HG03196 (cell line): ENCODE measurements around the gene GGA3.
"Not testable (repeated sequence)": the region's sequence is repeated elsewhere in the genome, so short reads cannot be mapped to it uniquely, and the experiment has no call there.

Experiments
- ATAC-seq: cut with Tn5 transposase; IDR thresholded peaks from one replicate; pipeline ENCODE4 v1.9.1; 2021; ENCODE audit not compliant: unreplicated experiment

Gene GGA3

GRCh38 chr17:75272848-75273184, 11.4 kb upstream of the GGA3 start:
- ATAC-seq, result no peak

GRCh38 chr17:75271955-75272847, 10.8 kb upstream of the GGA3 start:
- no peak for ATAC-seq

GRCh38 chr17:75271233-75271954, 10.0 kb upstream of the GGA3 start:
- peak; percentile 74 for ATAC-seq

- no peak for ATAC-seq
These were observed 9.5 kb upstream of the GGA3 start, which contains the start of gene MIF4GD for GRCh38 chr17:75270966-75271232. Gene MIF4GD (minus strand): TSS chr17:75271231. CDS start chr17:75270195, 1,036 bp downstream.

- ATAC-seq, result peak; percentile 36
These were observed 9.0 kb upstream of the GGA3 start for GRCh38 chr17:75270218-75270965.

DNA sequence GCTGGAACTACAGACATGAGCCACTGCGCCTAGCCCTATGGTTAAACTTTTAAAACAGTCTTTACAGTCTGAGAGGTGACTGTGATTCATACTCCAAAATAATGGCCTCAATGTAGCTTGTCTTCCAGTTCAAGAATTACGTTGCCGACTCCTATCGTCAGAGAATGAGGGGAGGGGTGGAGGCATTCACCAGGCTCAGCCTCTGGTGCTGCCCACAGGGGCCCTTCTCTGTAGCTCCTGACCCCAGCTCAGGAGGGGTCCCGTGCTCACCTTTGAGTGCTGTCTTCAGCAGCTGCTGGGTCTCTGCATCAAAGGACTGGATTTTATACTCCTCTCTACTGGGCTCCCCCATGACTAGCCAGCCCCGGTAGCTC, 8.4 kb upstream of the GGA3 start:
- no peak for ATAC-seq

DNA sequence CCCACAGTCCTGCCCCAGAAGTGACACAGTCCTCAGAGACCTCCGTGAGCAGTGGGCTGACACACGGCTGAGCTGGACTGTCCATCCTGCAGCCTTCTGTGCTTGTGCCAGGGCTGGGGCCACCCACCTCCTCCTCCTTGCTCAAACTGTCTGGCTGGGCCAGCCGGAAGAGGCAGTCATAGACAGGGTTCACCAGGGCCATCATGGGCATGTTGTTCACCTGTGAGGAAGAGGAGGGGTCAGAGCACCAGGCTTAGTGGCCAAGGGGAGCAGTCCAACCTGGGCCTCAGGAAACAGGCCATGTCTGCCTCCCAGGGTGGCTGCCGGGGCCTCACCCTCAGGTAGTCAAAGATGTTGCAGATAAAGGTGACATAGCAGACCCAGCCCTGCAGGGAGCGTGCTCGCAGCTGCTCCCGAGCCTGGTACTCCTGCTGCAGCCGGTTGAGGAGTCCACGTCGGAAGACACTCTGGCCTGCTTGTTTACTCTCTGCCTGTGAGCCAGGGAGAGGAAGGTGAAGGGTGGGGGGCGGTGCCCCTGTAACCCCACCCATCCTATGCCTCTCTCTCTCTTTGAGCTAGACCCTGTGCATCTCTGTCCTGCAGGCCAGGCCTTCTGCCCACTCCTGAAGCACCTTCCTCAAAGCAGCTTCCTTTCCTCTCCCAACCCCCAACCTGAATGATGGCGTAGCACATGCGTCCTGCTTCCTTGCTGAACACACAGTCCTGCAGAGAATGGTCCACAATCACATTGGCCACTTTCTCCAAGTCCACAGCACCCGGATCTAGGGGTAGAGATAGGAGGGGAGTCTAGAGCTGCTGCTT, 6.2 kb upstream of the GGA3 start:
- no peak for ATAC-seq

DNA sequence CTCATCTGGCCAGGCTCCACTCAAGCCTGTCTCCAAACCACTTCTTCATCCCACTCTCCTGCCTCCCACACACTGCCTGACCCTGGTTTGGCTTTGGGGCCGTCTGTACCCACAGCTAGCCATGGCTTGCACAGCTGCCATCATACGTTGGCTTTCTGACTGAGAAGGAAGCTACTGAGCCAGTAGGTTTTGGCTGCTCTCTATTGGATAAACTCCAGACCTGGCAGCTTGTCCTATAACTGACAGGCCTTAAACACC, 5.7 kb upstream of the GGA3 start:
- ATAC-seq, result no peak

- ATAC-seq, result no peak
These were observed 5.1 kb upstream of the GGA3 start for GRCh38 chr17:75266316-75267152.

- ATAC-seq, result no peak
These were observed 4.4 kb upstream of the GGA3 start for GRCh38 chr17:75265614-75266315.

GRCh38 chr17:75263055-75263454, 1.6 kb upstream of the GGA3 start:
- no peak for ATAC-seq

DNA sequence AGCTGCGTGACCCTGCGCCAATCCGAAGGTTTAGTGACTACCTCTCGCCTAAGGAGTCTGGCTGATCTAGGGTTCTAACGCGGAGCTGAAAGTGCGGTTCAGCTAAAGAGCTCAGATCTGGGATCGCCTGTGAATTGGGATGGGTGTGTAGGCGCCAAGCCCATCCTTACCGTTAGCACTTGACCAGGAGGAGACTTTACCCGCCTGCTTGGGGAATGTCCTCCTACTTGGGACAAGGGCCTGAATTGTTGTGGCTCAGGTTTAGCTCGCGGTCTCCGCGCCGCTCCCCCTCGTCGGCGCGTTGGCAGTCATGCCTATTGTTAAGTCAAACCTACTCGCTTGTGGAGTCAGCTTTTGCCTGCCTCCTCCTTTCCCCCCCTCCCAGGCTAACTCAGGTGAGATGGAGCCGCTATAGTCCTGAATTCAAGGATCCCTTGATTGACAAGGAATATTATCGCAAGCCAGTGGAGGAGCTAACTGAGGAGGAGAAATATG, 753 bp upstream of the GGA3 start:
- no peak for ATAC-seq

DNA sequence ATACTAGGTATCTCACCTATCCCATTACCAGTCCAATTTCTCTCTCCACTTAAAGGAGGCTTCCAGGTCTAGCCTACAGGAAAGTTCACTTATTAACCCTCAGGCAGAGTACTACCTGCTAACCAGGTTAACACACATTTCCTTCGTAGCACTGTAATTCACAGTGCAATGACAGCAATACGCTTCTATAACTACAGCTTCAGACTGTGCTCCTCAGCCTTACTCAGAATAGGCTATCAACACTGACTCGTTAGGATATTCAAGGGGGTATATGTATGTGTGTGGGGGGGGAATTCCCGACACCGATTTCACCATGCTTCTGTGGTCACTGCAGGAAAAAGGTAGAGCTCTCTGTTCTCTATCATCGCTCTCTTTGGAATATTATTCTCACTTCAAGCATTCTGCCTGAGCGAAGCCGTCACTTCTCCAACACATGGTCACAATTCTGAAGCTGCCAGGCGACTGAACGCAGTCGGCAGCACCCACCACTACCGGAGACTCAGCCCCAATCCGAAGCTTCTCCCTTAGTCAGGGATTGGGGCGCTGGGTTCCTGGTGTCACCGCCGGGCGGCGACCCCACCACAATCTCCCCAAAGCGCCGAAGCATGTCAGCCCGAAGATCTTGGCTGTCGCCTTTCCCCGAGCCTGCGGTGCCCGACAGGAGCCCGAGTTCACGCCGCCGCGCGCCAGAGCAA, 618 bp downstream of the GGA3 start:
- peak; percentile 25 for ATAC-seq

- not testable (repeated sequence) for ATAC-seq
These were observed 4.2 kb downstream of the GGA3 start for GRCh38 chr17:75257228-75257627.

DNA sequence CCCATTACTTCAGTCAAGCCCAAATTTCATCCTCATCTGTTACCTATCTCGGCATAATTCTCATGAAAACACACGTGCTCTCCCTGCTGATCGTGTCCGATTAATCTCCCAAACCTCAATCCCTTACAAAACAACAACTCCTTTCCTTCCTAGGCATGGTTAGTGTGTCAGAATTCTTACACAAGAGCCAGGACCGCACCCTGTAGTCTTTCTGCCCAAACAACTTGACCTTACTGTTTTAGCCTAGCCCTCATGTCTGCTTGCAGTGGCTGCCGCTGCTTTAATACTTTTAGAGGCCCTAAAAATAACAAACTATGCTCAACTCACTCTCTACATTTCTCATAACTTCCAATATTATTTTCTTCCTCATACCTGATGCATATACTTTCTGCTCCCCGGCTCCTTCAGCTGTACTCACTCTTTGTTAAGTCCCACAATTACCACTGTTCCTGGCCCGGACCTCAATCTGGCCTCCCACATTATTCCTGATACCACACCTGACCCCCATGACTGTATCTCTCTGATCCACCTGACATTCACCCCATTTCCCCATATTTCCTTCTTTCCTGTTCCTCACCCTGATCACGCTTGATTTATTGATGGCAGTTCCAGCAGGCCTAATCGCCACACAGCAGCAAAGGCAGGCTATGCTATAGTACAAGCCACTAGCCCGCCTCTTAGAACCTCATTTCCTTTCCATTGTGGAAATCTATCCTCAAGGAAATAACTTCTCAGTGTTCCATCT, 5.3 kb downstream of the GGA3 start:
- not testable (repeated sequence) for ATAC-seq

DNA sequence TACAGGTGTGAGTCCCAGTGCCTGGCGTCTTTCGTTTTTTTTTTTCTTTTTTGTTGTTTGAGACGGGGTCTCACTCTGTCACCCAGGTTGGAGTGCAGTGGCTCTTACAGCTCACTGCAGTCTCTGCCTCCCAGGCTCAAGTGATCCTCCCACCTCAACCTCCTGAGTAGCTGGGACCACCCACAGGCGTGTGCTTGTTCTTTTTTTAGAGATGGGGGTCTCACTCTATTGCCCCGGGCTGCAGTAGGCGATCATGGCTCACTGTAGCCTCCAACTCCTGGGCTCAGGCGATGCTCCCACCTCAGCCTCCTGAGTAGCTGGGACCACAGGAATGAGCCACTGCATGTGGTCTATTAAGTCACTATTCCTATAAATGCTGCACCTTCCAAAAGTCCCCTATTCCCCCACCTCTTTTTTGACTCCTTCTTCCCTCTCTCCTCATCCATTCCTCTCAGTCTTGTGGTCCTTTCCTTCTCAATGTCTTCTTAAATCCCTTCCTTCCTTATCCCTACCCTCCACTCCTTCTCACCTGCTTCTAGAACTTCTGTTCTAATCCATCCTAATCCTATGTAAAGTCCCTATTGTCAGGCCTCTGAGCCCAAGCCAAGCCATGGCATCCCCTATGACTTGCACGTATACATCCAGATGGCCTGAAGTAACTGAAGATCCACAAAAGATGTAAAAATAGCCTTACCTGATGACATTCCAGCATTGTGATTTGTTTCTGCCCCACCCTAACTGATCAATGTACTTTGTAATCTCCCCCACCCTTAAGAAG, 9.2 kb downstream of the GGA3 start:
- no peak for ATAC-seq

GRCh38 chr17:75250009-75250471, 11.4 kb downstream of the GGA3 start:
- peak; percentile 83 for ATAC-seq
